Activated gamma-delta T cell treated with anti-CD3 and anti-CD28 coated beads, Interleukin-2, amount 50 U/mL, for 16 hours (primary cell): ENCODE measurements around the gene ELFN2.
A peak's percentile ranks its signal among the peaks of the same experiment; 100 is the strongest.

Source experiments
- DNase-seq: peaks from one replicate; pipeline ENCODE4 v3.0.0-alpha.2; 2020; ENCODE audit warnings: low read depth

The ELFN2 gene

GRCh38 chr22:37455896-37456295 lies 28.6 kb upstream of the ELFN2 start:
- DNase-seq, result no peak

DNA sequence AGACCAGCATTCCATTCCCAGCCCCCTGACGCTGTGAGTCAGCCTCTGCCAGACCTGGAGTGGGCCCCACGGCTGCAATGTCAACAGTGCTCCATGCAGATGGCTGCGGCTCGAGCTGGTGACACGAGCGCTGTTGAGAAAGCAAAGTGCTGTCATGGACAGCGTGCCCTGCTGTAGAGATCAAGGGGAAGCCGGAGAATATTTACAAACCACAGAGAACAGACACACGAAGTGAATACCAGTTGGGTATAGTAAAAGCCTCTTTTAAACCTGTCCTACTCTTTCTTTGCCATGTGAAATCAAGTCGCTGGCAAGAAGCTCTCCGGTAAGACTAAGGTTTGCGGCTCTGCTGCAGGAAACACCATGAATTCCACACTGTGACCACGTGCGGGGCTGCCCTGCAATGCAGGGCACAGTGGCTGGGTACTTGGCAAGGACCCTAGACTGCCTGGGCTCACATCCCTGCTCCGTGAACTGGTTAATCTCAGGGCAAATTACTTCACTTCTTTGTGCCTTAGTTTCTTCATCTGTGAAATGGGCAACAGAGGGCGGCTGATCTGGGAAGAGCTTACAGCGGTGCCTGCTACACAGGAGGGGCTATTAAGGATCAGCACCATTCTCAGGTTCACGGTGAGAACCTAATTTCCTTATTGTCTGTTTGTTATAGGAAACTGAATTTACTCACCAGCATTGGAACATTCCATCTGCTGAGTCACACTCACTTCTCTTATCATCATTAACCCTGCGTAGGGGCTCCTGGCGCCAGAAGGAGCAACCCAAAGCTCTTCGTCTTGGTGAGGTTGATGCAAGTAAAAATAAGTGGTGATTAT lies 27.8 kb upstream of the ELFN2 start:
- no peak for DNase-seq

DNA sequence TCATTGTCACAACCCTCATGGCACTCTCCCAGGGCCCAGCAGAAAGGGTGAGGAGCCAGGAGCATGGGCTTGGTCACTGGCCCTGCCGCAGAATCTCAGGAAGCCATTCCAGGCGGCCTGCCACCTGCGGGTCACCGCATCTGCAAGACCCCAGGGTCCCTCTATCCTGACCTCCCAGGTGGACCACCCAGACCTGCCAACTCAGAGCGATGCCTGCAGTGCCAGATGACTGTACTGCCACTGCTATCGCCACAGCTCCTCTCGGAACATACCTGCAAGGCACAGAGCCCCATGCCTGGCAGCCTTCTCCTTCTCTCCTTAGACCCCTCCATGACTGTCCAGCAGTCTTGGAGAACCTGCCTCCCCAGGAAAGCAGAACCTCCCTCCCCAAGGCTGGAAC lies 26.4 kb upstream of the ELFN2 start:
- DNase-seq, result no peak

GRCh38 chr22:37451218-37451617 lies 23.9 kb upstream of the ELFN2 start:
- DNase-seq, result no peak

DNA sequence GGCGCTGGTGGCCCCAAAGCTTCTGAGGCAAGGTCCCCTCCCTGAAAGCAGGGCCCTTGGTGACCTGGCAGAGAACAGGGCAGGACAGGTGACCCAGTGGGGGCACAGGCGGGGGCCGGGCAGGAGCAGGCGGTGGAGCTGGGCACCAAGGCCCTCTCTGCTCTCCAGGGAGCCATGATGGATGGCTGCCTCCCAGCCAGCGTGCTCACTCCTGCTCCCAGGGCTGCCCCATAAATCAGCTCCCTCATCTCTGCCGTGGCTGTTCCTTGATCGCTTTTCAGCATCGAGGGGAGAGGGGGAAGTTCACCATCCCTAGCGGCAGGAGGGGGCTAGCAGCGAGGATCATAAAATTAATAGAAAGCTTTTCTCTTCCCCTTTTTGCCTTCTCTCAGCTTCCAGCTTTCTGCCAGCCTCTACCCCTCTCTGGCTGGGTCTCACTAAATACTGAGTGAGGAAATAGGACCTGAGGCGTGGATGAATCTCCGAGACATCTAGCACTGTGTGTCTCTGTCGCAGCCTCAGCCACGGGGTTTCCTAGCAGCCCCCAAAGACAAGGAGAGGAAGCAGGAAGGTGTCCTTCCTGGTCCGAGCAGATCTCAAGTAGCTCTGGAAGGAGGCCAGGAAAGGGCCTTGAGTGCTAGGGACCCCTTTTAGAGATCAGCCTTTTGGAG lies 22.2 kb upstream of the ELFN2 start:
- no peak for DNase-seq

DNA sequence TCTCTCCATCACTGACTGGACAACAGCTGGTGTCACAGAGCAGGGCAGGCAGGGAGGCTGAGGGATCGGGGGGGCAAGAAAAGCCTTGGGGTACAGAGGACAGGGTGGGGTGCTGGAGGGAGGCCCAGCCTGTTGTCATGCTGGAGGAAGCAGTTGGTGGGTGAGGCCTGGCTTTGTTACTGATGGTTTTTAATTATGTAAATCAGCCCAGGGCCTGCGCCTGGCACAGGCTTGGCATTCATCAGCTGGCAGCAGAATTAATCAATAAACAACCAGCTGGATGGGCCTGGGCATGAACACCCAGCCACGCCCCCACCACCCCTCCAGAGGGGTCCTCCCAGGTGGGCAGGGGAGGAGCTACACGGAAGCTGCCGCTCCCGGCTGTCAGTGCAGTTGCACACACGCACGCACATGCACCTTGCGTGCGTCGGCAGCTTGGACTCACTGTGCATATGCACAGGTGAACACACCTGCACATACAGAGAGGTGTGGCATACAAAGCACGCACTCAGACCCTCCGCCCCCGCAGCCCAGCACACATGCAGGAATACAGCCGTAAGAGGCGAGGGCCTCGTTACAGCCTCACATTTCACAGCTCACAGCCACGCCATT lies 21.3 kb upstream of the ELFN2 start:
- no peak for DNase-seq

DNA sequence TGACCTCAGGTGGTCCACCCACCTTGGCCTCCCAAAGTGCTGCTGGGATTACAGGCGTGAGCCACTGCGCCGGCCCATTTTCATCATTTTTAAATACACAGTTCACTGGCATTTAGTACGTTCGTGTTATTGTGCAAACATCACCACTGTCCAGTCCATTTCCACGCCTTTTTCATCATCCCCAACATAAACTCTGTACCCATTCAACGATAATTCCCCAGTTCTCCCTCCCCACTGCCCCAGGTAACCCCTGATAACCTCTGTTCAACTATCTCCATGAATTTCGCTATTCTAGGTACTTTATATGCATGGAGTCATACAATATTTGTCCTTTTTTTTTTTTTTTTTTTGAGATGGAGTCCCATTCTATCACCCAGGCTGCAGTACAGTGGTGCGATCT lies 18.2 kb upstream of the ELFN2 start:
- no peak for DNase-seq

GRCh38 chr22:37443977-37444376 lies 16.7 kb upstream of the ELFN2 start:
- no peak for DNase-seq

DNA sequence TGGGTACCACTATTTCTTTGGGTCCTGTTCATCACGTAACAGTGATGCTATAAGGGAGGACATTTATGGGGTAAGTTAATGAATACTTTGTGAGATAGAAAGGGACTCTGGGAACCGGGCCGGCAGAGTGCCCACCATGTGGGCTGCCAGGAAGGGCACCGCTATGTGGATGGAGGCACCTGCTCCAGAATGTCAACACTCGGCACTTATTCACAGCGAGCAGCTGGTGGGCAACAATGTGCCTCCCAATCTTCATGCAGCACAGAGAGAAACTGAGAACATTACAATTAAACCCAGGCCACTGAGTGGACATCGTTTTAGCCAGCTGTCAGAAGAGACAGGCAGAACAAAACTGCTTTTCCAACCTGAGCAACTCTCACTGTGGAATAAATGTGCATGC lies 15.8 kb upstream of the ELFN2 start:
- DNase-seq, result no peak

GRCh38 chr22:37442537-37442936 lies 15.3 kb upstream of the ELFN2 start:
- no peak for DNase-seq

DNA sequence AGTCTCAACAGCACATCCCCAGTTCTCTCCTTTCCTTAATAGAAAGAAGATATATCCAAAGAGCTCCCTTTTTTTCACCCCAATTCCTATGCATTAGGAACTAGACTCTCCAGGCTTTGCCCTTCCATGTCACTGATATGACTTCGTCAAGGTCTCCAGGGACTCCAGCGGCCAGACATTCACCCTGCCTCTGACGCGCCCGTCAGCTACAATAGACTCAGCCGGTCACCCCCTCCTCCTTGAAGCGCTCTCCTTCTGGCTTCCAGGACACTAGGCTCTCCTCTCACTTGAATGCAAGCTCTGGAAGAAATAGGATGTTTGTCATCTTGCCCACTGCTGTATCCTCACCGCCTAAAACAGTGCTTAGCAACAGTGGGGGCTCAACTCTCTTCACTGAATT lies 14.9 kb upstream of the ELFN2 start:
- DNase-seq, result no peak

GRCh38 chr22:37440875-37441274 lies 13.6 kb upstream of the ELFN2 start:
- no peak for DNase-seq

- DNase-seq, result no peak
Measured at GRCh38 chr22:37439347-37439746, 12.1 kb upstream of the ELFN2 start.

- DNase-seq, result no peak
Measured at GRCh38 chr22:37435970-37436603, 8.8 kb upstream of the ELFN2 start.

GRCh38 chr22:37433786-37434185 lies 6.5 kb upstream of the ELFN2 start:
- DNase-seq, result no peak

- no peak for DNase-seq
Measured at GRCh38 chr22:37432708-37433054, 5.4 kb upstream of the ELFN2 start.

DNA sequence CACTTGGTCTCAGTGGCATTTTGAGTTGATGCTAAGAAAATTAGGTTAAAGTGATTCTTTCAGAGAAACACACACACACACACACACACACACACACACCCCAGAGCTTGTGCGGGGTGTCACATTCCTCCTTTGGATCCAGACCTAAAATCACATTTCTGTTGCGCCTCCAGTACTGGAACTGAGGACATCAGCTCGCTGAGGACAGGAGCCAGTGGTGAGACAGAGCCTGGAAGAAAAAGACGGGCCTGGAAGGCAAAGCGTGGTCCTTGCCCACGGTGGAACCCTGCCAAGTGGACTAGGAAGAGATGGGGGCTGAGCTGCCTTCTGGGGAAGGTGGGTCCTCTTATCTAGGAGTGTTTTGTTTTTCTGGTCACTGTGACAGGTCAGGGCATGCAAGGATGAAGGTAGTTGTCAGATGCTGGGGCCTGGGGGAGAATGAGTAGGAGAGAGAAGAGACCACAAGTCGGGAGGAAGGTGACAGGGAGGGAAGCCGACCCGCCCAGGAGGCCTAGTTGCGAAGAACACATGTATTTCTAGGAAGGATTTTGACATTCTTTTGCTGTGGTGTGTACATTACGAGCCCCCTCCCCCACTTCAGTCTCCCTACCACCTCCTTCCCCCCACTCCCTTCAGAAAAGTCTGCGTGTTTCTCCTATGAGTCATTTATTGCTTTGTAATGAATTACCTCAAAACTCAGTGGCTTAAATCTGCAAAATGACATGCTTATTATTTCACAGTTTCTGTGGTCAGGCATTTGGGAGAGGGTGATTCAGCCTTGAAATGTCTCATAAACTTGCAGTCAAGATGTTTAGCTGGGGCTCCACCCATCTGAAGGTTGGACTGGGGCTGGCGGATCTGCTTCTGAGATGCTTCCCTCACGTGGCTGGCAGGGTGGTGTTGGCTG lies 4.8 kb upstream of the ELFN2 start:
- DNase-seq, result no peak

GRCh38 chr22:37431366-37431765 lies 4.1 kb upstream of the ELFN2 start:
- DNase-seq, result no peak

DNA sequence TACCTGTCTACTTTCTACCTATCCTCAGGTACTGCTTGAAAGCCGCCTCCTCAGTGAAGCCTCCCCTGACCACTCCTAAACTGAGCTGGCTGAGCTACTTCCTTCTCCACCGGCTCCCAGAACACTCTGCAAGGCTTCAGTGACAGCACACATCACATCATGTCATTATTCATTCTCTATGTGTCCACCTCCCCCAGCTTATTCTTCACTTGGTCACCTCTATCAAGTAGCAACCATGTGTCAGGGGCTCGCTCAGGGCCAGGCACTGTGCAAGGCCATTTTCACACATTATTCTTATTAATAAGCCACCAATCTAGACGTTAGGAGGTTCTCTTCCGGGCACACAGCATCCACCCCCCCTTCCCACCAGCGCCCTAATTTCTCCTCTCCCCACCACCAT lies 3.7 kb upstream of the ELFN2 start:
- no peak for DNase-seq

GRCh38 chr22:37428649-37429586 lies 1.6 kb upstream of the ELFN2 start:
- peak; percentile 41 for DNase-seq
